Liver (tissue), 3 donors: Measurements from ENCODE around the gene NTM.

Experiments
- FOXA1 ChIP-seq: IDR thresholded peaks from 2 replicates; pipeline ENCODE4 v1.6.1; 2016; ENCODE audit warnings: antibody characterized with exemption
- GABPA ChIP-seq, 2 donors: IDR thresholded peaks in 1 of 2; conservative IDR thresholded peaks in 1 of 2; 2 replicates each; pipeline ENCODE4 v1.6.1; 2016; ENCODE audit warnings: antibody characterized with exemption in 2 of 2, mild to moderate bottlenecking in 1 of 2, moderate library complexity in 1 of 2
- HNF4A ChIP-seq, 2 donors: conservative IDR thresholded peaks; 2 replicates each; pipeline ENCODE4 v1.6.1; 2016; ENCODE audit warnings: antibody characterized with exemption in 2 of 2, mild to moderate bottlenecking in 2 of 2
- JUND ChIP-seq, 2 donors: IDR thresholded peaks; 2 replicates each; pipeline ENCODE4 v1.6.1; 2016; ENCODE audit warnings: antibody characterized with exemption in 2 of 2
- MAX ChIP-seq: IDR thresholded peaks from 2 replicates; pipeline ENCODE4 v1.6.1; 2016; ENCODE audit warnings: antibody characterized with exemption
- RAD21 ChIP-seq, 2 donors: IDR thresholded peaks; 2 replicates each; pipeline ENCODE4 v1.6.1; 2016; ENCODE audit warnings: antibody characterized with exemption in 2 of 2, mild to moderate bottlenecking in 2 of 2
- REST ChIP-seq: IDR thresholded peaks from 2 replicates; pipeline ENCODE4 v1.6.1; 2016; ENCODE audit warnings: antibody characterized with exemption, mild to moderate bottlenecking
- RXRA ChIP-seq, 2 donors: IDR thresholded peaks; 2 replicates each; pipeline ENCODE4 v1.6.1; 2017 to 2018; ENCODE audit warnings: antibody characterized with exemption in 2 of 2, mild to moderate bottlenecking in 1 of 2
- SP1 ChIP-seq: IDR thresholded peaks from 2 replicates; pipeline ENCODE4 v1.6.1; 2018; ENCODE audit warnings: antibody characterized with exemption, mild to moderate bottlenecking
- TAF1 ChIP-seq: conservative IDR thresholded peaks from 2 replicates; pipeline ENCODE4 v1.6.1; 2016; ENCODE audit warnings: antibody characterized with exemption, mild to moderate bottlenecking
- YY1 ChIP-seq: IDR thresholded peaks from 2 replicates; pipeline ENCODE4 v1.6.1; 2016; ENCODE audit warnings: antibody characterized with exemption, mild to moderate bottlenecking
- TF ChIP-seq, protein P1 (sequence below): fragments of 150-350 bp; IDR thresholded peaks from 2 replicates; pipeline ENCODE4 v1.5.1; 2017; ENCODE audit warnings: improper control_type of control experiment, low read depth, low read length; ENCODE audit not compliant: missing input control
- TF ChIP-seq, protein P2 (sequence below): IDR thresholded peaks from 2 replicates; pipeline ENCODE4 v1.6.1; 2016; ENCODE audit warnings: antibody characterized with exemption
- TF ChIP-seq, protein P3 (sequence below): IDR thresholded peaks from 2 replicates; pipeline ENCODE4 v1.6.1; 2016; ENCODE audit warnings: antibody characterized with exemption
- donor health status: healthy.
- donor health status: healthy.

- TF ChIP-seq, protein P1, sequence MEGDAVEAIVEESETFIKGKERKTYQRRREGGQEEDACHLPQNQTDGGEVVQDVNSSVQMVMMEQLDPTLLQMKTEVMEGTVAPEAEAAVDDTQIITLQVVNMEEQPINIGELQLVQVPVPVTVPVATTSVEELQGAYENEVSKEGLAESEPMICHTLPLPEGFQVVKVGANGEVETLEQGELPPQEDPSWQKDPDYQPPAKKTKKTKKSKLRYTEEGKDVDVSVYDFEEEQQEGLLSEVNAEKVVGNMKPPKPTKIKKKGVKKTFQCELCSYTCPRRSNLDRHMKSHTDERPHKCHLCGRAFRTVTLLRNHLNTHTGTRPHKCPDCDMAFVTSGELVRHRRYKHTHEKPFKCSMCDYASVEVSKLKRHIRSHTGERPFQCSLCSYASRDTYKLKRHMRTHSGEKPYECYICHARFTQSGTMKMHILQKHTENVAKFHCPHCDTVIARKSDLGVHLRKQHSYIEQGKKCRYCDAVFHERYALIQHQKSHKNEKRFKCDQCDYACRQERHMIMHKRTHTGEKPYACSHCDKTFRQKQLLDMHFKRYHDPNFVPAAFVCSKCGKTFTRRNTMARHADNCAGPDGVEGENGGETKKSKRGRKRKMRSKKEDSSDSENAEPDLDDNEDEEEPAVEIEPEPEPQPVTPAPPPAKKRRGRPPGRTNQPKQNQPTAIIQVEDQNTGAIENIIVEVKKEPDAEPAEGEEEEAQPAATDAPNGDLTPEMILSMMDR, result no peak
- TF ChIP-seq RAD21 (IDR thresholded peaks at IDR 0.05) (no peak), REST (no peak), TAF1 (no peak), SP1 (no peak), GABPA (IDR thresholded peaks at IDR 0.05 in 1 of 2, conservative IDR thresholded peaks at IDR 0.05 in 1 of 2) (no peak), YY1 (no peak), RXRA (IDR thresholded peaks at IDR 0.05) (no peak), JUND (IDR thresholded peaks at IDR 0.05) (no peak), MAX (no peak), FOXA1 (no peak), HNF4A (conservative IDR thresholded peaks at IDR 0.05) (no peak)
- TF ChIP-seq, protein P2, sequence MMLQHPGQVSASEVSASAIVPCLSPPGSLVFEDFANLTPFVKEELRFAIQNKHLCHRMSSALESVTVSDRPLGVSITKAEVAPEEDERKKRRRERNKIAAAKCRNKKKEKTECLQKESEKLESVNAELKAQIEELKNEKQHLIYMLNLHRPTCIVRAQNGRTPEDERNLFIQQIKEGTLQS, result no peak
- TF ChIP-seq, protein P3, sequence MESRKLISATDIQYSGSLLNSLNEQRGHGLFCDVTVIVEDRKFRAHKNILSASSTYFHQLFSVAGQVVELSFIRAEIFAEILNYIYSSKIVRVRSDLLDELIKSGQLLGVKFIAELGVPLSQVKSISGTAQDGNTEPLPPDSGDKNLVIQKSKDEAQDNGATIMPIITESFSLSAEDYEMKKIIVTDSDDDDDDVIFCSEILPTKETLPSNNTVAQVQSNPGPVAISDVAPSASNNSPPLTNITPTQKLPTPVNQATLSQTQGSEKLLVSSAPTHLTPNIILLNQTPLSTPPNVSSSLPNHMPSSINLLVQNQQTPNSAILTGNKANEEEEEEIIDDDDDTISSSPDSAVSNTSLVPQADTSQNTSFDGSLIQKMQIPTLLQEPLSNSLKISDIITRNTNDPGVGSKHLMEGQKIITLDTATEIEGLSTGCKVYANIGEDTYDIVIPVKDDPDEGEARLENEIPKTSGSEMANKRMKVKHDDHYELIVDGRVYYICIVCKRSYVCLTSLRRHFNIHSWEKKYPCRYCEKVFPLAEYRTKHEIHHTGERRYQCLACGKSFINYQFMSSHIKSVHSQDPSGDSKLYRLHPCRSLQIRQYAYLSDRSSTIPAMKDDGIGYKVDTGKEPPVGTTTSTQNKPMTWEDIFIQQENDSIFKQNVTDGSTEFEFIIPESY, result no peak
These were observed 445.6 kb downstream of the NTM start for GRCh38 chr11:131816051-131816450.
